NCI-H446 (cell line): ENCODE measurements around the gene ADORA2A.

Experiments used
- DNase-seq, 2 experiments: peaks; one replicate each; lab custom pipeline; 2025; lab: John Stamatoyannopoulos, UW

ADORA2A gene

GRCh38 chr22:24433001-24433827 is 5.8 kb downstream of the ADORA2A start:
- DNase-seq: no peak

- DNase-seq: no peak
These were observed 6.5 kb downstream of the ADORA2A start for GRCh38 chr22:24433828-24434470.

GRCh38 chr22:24434471-24435322 is 7.3 kb downstream of the ADORA2A start:
- no peak for DNase-seq

GRCh38 chr22:24435323-24435645 is 7.9 kb downstream of the ADORA2A start:
- no peak for DNase-seq

- no peak for DNase-seq
These were observed 8.5 kb downstream of the ADORA2A start for GRCh38 chr22:24435861-24436371.

GRCh38 chr22:24436553-24436952 is 9.2 kb downstream of the ADORA2A start:
- no peak for DNase-seq

GRCh38 chr22:24437091-24437490 is 9.7 kb downstream of the ADORA2A start:
- no peak for DNase-seq

- DNase-seq: no peak
These were observed 10.4 kb downstream of the ADORA2A start for GRCh38 chr22:24437741-24438328.

- DNase-seq: no peak
These were observed 12.9 kb downstream of the ADORA2A start for GRCh38 chr22:24440270-24440717.

- no peak for DNase-seq
These were observed 13.5 kb downstream of the ADORA2A start for GRCh38 chr22:24440718-24441405.

- DNase-seq: no peak
These were observed 14.3 kb downstream of the ADORA2A start for GRCh38 chr22:24441406-24442351.

- no peak for DNase-seq
These were observed 14.9 kb downstream of the ADORA2A start for GRCh38 chr22:24442352-24442744.

GRCh38 chr22:24443668-24444067 is 16.3 kb downstream of the ADORA2A start:
- DNase-seq: no peak

- no peak for DNase-seq
These were observed 16.9 kb downstream of the ADORA2A start for GRCh38 chr22:24444251-24444650.

- no peak for DNase-seq
These were observed 17.5 kb downstream of the ADORA2A start for GRCh38 chr22:24444729-24445466.

GRCh38 chr22:24445481-24446259 is 18.3 kb downstream of the ADORA2A start:
- DNase-seq: no peak

- no peak for DNase-seq
These were observed 18.8 kb downstream of the ADORA2A start for GRCh38 chr22:24446260-24446611.

GRCh38 chr22:24450610-24451009 is 23.2 kb downstream of the ADORA2A start:
- peak; percentile 39 to 55 for DNase-seq

GRCh38 chr22:24451162-24451561 is 23.8 kb downstream of the ADORA2A start:
- DNase-seq: no peak
